SK-N-MC (cell line): ENCODE results near the gene ZNF205.

ENCODE experiments used
- DNase-seq: peaks from one replicate; pipeline ENCODE4 v3.0.0-alpha.2; 2011; ENCODE audit warnings: low read depth, low spot score
- H3K27ac ChIP-seq: fragments of 200-600 bp; sonication (generic); 2 replicates; pipeline ENCODE4 v1.5.1; 2016; ENCODE audit warnings: mixed run types
- H3K36me3 ChIP-seq: fragments of 200-600 bp; sonication (generic); 2 replicates; pipeline ENCODE4 v1.6.1; 2017; ENCODE audit warnings: antibody characterized with exemption, low read length, mixed read lengths; ENCODE audit not compliant: insufficient read depth
- H3K4me3 ChIP-seq: fragments of 200-600 bp; sonication (generic); 2 replicates; pipeline ENCODE4 v1.5.1; 2016
- H3K9ac ChIP-seq: fragments of 200-600 bp; sonication (generic); 2 replicates; pipeline ENCODE4 v1.8.0; 2017; ENCODE audit warnings: mixed run types, mixed read lengths; ENCODE audit not compliant: insufficient read length
- H3K9me3 ChIP-seq: fragments of 200-600 bp; sonication (generic); 2 replicates; pipeline ENCODE4 v1.6.1; 2017; ENCODE audit warnings: low read depth, mild to moderate bottlenecking, antibody characterized with exemption, low read length, moderate library complexity, mixed read lengths
- EZH2 ChIP-seq: fragments of 200-600 bp; sonication (generic); IDR thresholded peaks from one replicate; pipeline ENCODE4 v1.6.1; 2017; ENCODE audit warnings: antibody characterized with exemption
- FOXP2 ChIP-seq: optimal IDR thresholded peaks from 2 replicates; pipeline ENCODE3; 2011; ENCODE audit warnings: mild to moderate bottlenecking, moderate library complexity; ENCODE audit not compliant: insufficient read depth; ENCODE audit errors: extremely low read length, control extremely low read depth
- POLR2AphosphoS5 ChIP-seq: IDR thresholded peaks from 2 replicates; pipeline ENCODE4 v1.6.1; 2012; ENCODE audit warnings: mild to moderate bottlenecking, low read depth, low read length, borderline replicate concordance

Gene ZNF205

DNA sequence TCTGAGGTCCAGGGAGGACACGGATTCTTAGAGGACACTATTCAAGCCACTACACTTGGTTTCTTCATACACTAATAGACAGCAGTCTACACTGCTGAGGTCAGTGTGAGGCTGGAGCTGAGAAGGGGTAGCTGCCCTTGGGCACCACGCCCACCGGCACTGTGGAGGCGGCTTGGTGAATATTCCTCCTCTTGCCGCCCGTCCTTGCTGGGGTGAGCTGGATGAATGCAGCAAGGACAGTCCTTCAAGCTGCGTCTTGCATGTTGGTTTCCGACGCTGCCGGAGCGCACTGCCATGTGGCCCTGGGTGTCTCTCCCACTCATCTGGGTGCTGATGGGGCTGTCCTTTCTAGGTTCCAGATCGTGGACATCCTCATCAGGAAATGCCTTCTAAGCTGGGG is 2.6 kb downstream of the ZNF205 start:
- Histone ChIP-seq H3K4me3 (no peak overlapping the region), H3K9me3 (no peaks in the 10 kb centered on the region), H3K27ac (no peak overlapping the region), H3K9ac (no peak overlapping the region), H3K36me3 (no peaks in the 10 kb centered on the region; the same call in 1 of the 2 replicates)
- no peak for DNase-seq
- TF ChIP-seq POLR2AphosphoS5 (no peak), EZH2 (no peak), FOXP2 (no peak)

DNA sequence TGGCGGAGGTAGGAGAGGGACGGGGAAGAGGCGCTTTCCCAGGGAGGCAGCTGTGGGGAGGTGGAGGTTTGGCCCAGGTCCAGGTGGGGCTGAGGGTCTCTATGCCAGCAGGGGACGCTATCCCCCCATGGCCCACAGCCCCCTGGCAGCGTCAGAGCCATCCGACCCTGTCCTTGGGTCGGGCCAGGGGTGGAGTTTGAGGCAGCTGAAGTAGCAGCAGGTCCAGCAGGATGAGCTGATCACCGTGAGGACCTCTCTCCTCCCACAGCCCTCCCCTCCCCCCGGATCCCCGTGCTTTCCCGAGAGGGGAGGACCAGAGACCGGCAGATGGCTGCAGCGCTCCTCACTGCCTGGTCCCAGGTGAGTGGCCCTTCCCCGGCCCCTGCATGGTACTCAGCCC is 3.2 kb downstream of the ZNF205 start:
- Histone ChIP-seq H3K4me3 (no peak overlapping the region), H3K27ac (no peak overlapping the region), H3K9ac (no peak overlapping the region), H3K36me3 (no peaks in the 10 kb centered on the region; the same call in 1 of the 2 replicates), H3K9me3 (no peaks in the 10 kb centered on the region)
- DNase-seq = no peak
- TF ChIP-seq EZH2 = no peak
- no peak for TF ChIP-seq POLR2AphosphoS5
- no peak for TF ChIP-seq FOXP2

DNA sequence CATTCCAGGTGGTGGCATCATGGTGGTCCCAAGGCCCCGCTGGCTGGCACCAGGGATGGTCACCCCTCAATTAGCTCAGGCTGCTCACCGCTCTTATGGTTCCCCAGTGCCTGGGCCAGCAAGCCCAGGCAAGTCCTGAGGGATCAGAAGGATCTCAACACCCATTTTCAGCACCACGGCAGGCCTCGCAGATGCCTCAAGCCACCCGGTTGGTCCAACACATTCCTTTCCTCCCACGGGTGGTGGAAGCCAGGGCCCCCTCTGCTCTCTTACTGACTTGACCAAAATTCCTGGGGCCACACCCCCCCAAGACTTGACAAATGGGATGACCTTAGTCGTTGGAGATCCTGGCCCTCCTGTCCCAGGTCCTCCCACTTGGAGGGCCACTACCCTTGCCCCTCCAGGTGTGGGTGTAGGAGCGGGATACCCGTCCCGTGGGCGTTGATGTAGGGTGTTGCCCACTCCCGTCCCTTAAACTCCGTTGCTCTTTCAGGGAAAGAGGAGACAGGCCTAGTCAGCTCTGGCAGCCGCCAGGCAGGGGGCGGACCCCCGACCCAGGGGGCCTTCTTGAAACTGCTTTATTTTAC is 5.9 kb downstream of the ZNF205 start:
- no peaks in the 10 kb centered on the region for H3K9me3 ChIP-seq
- H3K9ac ChIP-seq = no peak overlapping the region
- TF ChIP-seq EZH2 = no peak
- no peak for TF ChIP-seq FOXP2
- TF ChIP-seq POLR2AphosphoS5 = no peak
- no peak overlapping the region for H3K4me3 ChIP-seq
- DNase-seq = no peak
- H3K36me3 ChIP-seq = no peaks in the 10 kb centered on the region; the same call in 1 of the 2 replicates
- H3K27ac ChIP-seq = no peak overlapping the region

DNA sequence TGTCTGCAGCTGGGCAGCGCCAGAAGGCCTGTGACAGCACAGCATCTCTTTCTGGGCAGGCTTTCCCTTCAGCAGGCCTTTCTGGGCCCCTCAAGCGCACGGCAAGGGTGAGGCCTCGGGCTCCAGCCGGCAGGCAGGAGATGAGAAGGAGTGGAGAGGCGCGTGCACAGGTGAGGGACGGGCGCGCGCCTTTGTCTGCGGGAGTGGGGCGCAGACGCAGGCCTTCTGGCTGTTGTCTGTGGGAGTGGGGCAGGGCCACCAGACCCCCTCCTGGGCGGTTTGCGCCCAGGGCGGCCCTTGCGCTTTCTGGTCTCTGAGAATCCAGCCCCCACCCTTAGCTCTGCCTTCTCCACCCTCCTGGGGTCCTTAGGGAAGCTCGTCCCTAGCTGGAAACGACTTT is 6.5 kb downstream of the ZNF205 start:
- no peaks in the 10 kb centered on the region; the same call in 1 of the 2 replicates for H3K36me3 ChIP-seq
- TF ChIP-seq EZH2 (no peak), POLR2AphosphoS5 (no peak), FOXP2 (no peak)
- H3K4me3 ChIP-seq = no peak overlapping the region
- no peaks in the 10 kb centered on the region for H3K9me3 ChIP-seq
- H3K27ac ChIP-seq = no peak overlapping the region
- DNase-seq = no peak
- no peak overlapping the region for H3K9ac ChIP-seq

DNA sequence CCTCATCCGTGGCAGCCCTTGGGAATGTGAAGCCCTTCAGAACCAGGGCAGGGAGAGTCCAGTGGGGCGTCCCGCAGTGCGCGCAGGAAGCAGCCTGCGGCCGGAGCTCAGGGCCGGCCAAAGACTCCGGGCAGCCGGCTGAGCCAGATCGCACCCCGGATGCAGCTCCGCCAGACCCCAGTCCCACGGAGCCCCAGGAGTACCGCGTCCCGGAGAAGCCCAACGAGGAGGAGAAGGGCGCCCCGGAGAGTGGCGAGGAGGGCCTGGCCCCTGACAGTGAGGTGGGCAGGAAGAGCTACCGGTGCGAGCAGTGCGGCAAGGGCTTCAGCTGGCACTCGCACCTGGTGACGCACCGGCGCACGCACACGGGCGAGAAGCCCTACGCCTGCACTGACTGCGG is 6.9 kb downstream of the ZNF205 start:
- Histone ChIP-seq H3K27ac (no peak overlapping the region), H3K4me3 (no peak overlapping the region), H3K9me3 (no peaks in the 10 kb centered on the region), H3K9ac (no peak overlapping the region), H3K36me3 (no peaks in the 10 kb centered on the region; the same call in 1 of the 2 replicates)
- DNase-seq = no peak
- no peak for TF ChIP-seq POLR2AphosphoS5
- no peak for TF ChIP-seq EZH2
- no peak for TF ChIP-seq FOXP2

DNA sequence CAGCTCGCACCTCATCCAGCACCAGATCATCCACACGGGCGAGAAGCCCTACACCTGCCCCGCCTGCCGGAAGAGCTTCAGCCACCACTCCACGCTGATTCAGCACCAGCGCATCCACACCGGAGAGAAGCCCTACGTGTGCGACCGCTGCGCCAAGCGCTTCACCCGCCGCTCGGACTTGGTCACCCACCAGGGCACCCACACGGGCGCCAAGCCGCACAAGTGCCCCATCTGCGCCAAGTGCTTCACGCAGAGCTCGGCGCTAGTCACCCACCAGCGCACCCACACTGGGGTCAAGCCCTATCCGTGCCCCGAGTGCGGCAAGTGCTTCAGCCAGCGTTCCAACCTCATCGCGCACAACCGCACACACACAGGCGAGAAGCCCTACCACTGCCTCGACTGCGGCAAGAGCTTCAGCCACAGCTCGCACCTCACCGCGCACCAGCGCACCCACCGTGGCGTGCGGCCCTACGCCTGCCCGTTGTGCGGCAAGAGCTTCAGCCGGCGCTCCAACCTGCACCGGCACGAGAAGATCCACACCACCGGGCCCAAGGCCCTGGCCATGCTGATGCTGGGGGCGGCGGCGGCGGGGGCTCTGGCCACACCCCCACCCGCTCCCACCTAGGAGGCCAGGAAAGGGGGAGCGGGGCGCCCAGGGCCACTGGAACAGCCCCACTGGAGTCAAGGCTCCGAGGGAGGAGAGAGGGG is 7.5 kb downstream of the ZNF205 start:
- Histone ChIP-seq H3K4me3 (no peak overlapping the region), H3K9me3 (no peaks in the 10 kb centered on the region), H3K9ac (no peak overlapping the region), H3K27ac (no peak overlapping the region), H3K36me3 (no peaks in the 10 kb centered on the region; the same call in 1 of the 2 replicates)
- DNase-seq = no peak
- TF ChIP-seq POLR2AphosphoS5 (no peak), EZH2 (no peak), FOXP2 (no peak)

DNA sequence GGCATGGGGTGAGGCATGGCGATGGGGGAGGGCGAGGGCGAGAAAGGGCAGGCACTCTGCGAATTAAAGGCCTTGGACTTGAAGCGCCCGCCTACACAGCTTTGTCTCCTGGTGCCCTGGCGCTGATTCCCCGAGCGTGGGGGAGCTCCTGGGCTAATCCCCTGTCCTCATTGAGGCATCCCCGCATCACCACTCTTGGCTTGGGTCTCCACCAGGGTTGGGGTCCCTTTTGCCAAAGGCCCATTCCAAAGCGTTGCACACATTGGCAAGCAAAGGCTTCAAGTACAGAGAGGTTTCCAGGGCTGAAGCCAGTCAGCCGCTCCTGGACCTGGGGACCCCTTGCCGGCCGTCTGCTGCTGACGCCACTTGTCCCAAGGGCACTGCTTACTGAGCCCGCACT is 8.0 kb downstream of the ZNF205 start:
- DNase-seq = no peak
- H3K27ac ChIP-seq = no peak overlapping the region
- H3K9me3 ChIP-seq = no peaks in the 10 kb centered on the region
- TF ChIP-seq FOXP2 (no peak), EZH2 (no peak), POLR2AphosphoS5 (no peak; the same call in 1 of the 2 replicates)
- H3K9ac ChIP-seq = no peak overlapping the region
- no peak overlapping the region for H3K4me3 ChIP-seq
- H3K36me3 ChIP-seq = no peaks in the 10 kb centered on the region; the same call in 1 of the 2 replicates

DNA sequence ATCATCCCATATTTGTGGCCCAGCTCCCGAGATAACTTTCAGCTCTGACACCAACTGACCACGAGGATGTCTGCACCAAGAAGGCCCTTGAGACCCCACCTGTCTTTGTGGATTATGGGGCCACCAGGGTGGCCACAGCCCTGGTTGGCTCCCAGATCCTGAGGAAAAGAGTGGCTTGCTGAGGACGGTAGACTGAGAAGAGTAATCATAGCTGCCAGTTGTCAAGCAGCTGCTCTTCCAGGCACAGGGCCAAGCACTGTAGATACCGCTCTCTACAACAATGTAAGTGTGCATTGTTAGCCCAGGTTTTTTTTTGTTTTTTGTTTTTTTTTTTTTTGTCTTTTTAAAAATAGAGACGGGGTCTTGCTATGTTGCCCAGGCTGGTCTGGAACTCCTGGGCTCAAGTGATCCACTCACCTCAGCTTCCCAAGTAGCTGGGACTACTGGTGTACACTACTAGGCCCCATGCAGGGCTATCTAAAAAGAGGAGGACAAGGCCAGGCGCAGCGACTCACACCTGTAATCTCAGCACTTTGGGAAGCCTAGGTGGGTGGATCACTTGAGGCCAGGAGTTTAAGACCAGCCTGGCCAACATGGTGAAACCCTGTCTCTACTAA is 9.6 kb downstream of the ZNF205 start:
- H3K9ac ChIP-seq = no peak overlapping the region
- no peak overlapping the region for H3K4me3 ChIP-seq
- no peaks in the 10 kb centered on the region for H3K9me3 ChIP-seq
- no peak for DNase-seq
- H3K36me3 ChIP-seq = no peaks in the 10 kb centered on the region; the same call in 1 of the 2 replicates
- no peak overlapping the region for H3K27ac ChIP-seq
- TF ChIP-seq FOXP2 (no peak), POLR2AphosphoS5 (no peak), EZH2 (no peak)
